DMS53 (cell line): ENCODE data around the gene SMTN.

Experiments
- DNase-seq: peaks from one replicate; lab custom pipeline; 2025; lab: John Stamatoyannopoulos, UW

The SMTN gene

DNA sequence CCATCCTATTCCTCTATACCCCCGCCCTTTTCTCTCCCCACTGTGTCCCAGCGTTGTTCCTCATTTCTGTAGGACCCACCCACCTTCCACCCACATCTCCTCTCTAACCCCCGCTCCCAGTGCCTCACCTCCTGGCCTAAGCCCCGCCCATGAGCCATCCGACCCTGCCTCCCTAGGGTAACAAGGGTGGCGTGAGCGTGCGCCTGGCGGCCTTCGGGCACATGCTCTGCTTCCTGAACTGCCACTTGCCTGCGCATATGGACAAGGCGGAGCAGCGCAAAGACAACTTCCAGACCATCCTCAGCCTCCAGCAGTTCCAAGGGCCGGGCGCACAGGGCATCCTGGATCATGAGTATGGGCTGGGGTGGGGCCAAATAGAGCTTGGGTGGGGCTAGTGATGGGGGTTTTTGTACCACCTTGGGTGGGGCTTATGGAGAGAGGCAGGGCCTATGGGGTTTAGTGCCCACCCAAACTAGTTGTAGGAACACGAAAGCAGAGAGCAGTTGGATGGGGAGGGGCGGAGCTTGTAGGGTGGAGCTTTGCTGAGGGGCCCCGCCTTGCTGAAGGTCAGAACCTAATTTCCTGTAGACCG, 46.2 kb downstream of the SMTN start:
- no peak for DNase-seq

DNA sequence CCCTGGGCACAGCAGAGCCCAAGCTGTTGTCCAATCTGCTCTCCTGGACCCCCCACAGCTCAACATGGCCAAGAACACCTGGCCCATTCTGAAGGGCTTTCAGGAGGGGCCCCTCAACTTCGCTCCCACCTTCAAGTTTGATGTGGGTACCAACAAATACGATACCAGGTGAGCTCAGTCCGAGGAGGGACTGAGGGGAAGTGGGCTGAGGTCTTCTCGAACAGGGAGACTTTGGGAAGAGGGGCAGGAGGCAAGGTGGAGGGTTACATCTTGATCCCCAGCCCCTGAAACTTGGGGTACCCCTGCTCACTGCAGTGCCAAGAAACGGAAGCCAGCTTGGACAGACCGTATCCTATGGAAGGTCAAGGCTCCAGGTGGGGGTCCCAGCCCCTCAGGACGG, 47.0 kb downstream of the SMTN start:
- no peak for DNase-seq

DNA sequence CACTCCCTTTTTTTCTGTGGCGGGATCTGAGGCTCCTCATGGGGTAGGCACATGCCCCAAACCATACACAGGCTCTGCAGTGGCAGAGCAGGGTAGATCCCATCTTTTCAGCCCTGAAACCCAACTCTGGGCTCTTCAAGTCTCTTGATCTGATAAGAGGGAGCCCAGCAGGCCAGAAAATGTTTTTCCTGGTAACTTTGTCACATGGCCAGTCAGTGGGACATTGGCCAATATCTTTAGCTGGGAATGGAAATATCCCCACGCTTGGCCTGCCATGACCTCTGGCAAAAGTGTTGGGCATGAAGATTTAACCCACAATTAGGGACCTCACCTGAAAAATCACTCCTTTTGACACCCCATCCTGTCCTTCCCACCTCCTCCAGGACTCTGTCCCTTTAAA, 49.8 kb downstream of the SMTN start:
- no peak for DNase-seq

DNA sequence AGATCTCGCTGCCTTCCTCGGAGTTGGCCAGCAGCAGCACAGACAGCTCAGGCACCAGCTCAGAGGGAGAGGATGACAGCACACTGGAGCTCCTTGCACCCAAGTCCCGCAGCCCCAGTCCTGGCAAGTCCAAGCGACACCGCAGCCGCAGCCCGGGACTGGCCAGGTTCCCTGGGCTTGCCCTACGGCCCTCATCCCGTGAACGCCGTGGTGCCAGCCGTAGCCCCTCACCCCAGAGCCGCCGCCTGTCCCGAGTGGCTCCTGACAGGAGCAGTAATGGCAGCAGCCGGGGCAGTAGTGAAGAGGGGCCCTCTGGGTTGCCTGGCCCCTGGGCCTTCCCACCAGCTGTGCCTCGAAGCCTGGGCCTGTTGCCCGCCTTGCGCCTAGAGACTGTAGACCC, 52.8 kb downstream of the SMTN start:
- DNase-seq: no peak

DNA sequence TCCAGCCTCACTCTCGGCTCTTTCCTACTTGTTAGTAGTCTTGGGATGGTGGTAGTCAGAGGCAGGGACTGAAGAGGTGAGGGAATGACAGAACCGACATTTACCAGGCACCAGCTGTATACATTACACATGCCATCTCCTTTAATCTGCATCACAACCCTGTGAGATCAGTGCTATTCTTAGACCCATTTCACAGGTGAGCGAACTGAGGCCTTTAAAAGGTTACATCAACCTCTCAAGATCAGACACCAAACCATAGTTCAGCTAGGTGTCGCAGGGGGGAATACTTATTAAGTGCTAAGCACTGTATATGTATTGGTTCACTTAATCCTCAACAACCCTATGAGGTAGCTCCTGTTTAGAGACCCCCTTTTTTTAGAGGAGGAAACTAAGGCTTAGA, 53.6 kb downstream of the SMTN start:
- no peak for DNase-seq

DNA sequence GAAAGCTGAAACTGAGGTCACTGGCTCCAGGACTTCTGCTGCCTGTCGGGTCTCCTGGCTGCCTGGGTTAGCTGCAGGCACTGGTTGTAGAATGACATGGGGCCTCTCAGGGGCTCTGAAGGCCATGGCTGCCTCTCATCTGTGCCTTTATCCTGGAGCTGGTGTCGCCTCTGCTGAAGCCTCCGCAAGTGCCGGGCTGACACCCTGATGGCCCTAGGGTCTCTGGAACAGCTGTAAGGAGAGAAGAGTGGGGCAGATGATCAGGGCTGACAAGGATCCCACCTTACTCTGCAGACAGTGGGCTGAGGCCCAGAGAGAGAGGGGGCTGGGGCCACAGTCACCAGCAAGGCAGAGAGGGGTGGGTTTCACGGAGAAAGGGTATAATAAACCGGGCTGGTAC, 54.6 kb downstream of the SMTN start:
- DNase-seq: no peak

DNA sequence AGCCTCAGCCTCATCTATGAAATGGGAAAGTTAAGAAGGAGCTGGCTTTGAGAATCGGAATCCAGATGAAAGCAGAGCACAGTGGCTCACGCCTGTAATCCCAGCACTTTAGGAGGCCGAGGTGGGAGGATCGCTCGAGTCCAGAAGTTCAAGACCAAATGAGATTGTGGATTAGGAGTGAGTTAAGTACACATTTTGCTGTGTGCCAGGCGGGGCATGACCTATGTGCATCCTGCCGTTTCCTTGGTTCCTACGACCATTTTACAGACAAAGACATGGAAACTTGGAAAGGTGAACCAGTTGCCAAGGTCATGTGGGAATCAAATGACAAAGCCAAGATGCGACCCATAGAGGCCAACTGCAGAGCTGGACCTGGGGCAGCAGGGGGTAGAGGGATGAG, 55.0 kb downstream of the SMTN start:
- no peak for DNase-seq

DNA sequence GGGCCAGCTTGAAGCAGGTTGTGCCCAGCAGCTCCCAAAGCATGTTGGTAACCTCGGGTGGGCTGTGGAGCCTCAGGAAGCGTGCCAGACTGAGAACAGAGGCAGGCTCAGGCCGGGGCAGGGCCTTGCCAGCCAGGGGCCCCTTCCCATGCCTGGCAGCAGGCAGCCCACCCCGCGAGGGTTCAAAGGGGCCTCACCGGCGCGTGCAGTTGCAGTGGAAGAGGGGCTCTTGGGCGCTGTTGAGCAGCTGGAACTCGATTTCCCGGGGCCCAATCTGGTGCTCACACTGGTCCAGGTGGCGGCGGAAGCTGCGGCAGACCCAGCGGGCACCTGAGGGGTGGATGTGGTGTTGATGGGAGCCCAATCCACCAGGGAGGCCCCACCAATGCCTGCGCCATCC, 55.6 kb downstream of the SMTN start:
- DNase-seq: no peak

DNA sequence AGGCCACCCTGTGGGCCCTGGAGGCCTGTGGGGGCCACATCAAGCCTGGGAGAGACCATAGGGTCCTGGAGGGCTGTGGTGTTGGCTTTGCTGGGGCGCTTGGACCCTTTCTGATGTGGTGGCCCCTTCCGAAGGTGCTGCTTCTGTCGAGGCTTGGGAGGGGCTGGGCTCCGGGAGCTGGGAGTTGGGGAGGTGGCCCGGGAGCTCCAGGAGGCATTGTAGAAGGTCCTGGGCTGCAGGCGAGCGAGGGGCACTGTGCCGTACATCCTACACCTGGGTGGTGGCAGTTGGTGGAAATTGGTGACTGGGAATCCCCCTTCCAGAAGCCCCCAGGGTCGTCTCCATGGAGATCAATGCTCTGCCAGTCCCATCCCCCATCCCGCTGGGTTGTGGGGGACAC, 56.6 kb downstream of the SMTN start:
- DNase-seq: no peak

DNA sequence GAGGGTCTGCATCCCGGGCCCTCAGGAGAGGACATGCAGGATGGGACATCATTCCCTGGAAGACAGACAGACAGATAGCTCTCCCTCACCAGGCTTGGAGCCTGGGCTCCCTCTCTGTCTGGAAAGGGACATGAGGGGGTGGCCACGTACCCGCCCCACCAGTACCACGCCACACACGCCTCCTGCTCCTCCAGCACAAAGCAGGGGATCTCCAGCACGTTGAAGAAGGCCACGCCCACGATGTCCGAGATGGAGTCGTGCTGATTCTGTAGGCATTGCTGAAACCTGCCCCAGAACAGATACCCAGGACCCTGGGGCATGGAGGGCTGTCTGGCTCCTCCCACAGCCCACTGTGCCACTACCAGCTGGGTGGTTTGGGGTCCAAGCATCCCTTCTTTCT, 57.0 kb downstream of the SMTN start:
- DNase-seq: no peak

DNA sequence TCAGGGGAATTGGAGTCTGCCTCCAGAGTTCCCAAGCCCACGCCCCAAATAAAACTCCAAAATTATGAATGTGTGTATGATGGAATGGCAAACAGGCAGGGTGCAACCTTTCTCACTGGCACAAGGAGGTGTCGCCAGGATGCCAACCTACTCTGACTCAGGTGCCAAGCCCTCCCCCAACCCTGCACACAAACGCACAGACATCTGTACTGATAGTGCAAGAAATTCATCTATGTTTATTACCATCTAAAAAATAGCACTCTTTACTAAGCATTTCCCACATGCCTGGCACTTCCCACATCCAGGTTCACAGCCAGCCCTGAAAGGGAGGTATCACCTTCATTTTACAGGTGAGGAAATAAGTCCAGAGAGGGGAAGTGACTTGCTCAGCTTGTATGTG, 57.9 kb downstream of the SMTN start:
- DNase-seq: no peak

DNA sequence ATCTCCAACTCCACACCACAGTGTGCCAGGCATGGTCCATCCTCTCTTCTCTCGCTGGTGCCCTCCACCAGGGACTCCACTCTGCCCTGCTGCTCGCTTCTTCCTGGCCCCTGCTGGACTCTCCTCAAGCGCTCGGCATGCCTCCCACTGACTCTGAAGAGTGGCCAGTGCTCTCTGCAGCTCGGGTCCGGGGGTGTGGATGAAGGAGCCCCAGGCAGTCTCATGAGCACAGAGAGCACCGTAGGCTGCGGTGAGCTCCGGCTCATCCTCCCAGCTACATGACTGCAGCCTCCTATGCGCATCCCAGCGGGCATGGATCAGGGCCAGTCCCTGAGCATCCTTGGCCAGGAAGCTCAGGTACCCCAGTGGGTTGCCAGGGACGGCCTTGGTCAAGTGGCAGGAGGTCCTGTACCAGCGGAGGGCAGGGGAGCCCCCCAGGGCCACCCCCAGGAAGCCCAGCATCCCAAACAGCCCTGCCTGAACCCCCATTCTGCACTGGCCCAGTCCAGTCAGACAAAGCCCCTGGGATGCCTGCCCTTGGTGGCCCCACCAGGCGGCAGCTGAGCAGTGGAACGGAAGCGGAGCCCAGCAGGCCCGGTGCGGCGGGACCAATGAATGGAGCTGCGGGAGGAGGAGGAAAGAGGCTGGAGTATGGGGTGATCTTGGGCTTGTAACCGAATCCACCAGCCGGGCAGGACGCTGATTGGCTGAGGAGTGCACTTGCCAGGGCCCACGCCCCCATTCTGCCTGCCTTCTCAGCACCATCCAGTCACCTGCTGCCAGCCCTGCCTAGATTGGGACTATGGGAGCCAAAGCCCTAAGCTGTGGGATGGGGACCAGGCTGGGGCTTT, 59.0 kb downstream of the SMTN start, which contains the start of gene PLA2G3:
Gene PLA2G3, minus strand, starts transcription at position 643 of the 851 bp plus-strand sequence. Its CDS starts 154 bp downstream, at position 489.
- peak; percentile 47 for DNase-seq

DNA sequence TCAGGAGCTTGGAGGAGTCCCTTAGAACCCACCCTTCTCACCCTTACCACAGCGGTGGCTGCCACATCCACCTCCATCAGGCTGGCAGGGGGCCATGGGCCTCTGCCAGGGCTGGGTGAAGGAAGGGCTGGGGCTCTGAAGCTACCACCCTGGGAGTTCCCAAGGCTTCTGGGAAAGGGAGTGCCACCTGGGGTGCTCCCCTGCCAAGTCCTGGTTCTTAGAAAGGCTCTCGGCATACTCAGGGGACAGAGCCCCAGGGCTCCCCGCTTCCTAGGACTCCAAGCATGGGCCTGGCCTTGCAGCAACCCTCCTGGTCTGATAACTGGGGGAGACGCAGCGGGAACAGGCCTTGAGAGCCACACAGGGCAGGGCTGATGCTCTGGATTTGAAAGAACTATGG, 59.6 kb downstream of the SMTN start:
- DNase-seq: no peak

DNA sequence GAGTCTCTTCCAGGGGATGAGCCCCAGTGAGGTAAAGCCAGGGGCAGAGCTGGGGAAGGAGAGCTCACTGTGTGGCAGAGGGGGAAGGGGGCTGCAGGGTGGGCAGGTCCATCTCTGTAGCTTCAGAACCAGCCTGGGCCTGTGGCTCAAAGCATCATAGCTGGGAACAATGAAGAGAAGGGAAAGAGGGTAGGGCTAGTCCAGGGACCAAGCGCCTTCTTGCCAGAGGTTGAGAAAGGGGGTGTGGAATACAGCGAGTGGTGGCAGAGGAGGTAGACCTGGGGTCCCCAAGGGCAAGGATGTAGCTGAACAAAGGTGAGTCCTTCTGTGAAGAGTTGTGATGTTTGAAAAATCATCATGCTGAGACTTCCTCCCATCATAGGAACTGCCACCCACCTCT, 60.4 kb downstream of the SMTN start:
- no peak for DNase-seq

DNA sequence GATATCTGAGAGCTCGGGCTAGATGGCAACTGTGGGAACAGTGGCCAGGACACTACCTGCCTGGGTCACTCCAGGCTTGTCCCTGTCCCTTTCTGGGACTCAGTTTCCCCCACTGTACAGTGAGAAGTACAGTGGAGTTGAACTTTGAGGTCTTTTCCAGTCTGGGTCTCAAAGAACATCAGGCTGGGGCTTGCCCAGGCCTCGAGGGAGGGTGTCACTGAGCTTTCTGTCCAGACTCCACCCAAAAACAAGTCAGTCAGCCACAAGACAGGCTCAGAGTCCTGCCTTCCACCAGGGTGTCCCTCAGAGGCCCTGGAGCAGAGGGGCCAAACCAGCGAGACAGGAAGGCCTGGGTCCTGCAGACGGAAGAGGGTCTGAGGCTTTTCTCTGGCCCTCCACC, 61.2 kb downstream of the SMTN start:
- no peak for DNase-seq

DNA sequence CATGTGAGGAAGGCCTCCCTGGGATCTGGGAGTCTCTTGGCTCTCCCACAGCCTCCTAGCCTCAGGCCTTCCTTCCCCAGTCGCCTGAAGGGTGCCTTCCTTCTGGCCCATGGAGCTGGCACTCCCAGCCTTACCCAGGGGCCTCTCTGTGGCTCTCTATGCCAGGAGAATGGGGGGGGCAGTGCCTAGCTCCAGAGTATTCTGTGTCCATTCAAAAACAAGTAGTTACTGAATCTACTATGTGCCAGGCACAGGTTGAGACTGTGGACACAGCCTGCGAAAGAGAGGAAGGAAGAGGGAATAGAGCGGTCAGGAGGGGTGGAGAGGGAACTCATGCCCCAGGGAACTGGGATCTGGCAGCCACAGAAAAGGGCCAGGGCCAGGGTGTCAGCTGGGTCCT, 61.9 kb downstream of the SMTN start:
- DNase-seq: no peak

DNA sequence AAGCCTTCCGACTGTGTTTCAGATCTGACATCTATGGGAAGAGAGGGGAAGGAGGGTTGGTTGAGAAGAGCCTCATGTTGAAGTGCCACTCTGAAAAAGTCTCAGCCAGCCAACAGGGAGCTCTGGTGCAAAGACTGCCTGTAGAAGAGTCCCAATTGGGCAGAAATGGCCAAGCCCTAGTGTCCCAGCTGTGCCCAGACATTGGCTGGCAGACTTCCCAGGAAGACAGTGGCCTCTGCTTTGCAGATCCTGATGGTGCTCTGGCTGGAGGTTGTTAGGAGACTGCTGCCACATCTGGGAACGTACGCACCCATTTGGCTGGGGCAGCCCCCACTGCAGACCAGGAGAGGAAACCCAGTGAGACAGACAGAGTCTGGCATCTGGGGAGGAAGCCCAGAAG, 62.4 kb downstream of the SMTN start:
- DNase-seq: no peak

DNA sequence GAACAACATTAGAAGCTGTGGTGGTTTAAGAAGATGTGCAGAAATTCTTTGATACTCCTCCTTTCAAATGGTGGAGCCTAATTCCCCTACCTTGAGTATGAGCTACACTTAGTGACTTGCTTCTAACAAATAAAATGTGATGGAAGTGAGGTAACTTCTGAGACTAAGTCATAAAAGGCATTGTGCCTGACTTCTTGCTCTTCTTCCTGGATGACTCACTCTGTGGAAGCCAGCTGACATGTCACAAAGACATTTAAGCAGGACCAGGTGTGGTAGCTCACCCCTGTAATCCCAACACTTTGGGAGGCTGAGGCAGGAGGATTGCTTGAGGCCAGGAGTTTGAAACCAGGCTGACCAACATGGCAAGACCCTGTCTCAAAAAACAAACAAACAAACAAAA, 63.1 kb downstream of the SMTN start:
- DNase-seq: peak; percentile 43

DNA sequence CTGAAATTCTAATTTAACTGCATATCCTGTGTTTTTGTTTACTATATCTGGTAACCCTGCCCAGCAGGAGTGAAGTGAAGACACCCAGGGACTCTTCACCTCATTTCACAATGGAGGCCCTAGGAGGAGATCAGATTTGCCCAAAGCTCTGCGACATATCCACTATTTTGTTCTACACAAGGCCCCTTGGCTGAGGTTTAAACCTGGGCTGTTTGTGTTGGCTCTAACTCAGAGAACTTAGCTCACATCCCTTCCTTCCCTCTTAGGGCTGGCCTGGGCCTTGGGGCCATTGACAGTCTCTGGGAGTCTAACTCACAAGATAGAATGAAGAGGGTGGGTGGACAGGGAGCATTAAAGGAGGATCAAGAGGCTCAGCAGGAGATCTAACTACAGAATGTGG, 67.4 kb downstream of the SMTN start:
- DNase-seq: no peak

DNA sequence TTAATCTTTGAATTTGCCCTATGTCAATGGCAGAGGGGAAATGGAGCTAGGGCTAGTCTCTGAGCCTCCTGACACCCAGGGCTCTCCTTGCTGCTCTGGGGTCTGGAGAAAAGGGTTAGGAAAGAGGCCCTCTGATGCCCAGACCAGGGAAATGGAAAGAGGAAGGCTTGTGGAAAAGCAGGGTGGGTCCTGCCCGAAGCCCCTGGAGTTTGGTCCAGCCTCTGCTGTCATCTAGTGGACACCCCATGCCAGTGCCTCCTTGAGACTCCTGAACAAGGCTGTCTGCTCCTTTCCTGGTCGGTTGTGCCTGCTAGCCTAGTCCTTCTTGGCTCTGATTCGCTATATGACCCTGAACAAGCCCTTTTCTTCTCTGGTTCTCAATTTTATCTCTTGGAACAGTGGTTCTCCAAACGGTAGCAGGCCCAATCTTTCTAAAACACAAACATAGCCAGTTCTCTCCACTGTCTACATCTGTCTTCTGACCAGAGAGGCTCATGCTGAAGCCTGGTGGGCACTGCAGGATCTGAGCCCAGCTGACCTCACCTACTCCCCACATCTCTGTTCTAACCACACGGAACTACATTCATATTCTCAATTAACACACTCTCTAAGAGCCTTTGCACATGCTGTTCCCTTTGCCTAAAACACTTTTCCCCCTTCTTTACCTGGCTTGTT, 68.0 kb downstream of the SMTN start:
- peak; percentile 68 for DNase-seq

DNA sequence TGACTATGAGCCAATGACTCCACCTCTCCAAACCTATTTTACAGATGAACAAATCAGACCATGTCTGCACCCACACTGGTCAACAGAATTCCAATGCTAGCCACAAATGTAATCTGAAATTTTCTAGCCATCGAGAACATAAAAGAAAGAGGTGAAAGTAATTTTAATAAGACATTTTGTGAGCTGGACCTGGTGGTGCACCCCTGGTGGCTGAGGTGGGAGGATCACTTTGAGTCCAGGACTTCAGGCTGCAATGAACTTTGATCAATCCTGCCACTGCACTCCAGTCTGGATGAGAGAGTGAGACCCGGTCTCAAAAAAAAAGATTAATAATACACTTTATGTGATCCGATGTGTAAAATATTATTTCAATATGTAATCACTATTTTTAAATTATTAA, 69.5 kb downstream of the SMTN start:
- DNase-seq: peak; percentile 3

DNA sequence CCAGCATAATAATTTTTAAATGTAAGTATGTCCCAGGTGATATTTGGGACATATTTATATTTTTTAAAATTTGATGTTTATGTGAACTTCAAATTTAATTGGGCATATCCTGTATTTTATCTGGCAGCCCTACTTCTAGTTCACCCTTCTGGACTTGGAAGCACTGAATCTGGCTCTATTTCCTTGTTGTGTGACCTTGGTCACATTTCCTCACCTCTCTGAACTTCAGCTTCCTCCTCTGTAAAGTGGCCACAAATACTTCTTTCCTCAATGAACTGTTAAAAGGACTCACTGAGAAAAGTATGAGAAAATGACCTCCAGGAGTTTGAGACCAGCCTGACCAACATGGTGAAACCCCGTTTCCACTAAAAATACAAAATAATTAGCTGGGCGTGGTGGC, 70.8 kb downstream of the SMTN start:
- DNase-seq: no peak

DNA sequence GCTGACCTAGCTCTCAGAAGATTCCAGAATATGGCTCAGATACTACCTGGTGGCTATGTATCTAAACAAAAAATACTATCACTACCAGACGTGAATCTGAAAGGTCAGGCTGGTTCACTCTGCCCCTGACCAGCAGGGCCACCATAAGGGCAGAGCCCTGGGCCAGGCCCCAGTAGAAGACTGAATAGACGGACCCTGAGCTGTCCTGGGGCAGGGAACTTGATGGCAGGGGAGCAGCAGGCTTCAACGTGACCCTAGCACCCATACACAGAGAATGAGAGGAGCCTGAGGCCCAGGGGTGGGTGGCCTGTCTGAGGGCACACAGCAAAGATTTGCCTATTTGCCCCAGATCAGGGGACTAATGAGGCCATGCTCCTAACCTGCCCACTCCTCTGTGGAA, 72.2 kb downstream of the SMTN start:
- DNase-seq: no peak
